Stimulated activated naive CD8-positive, alpha-beta T cell treated with anti-CD3 and anti-CD28 coated beads, Interleukin-15, amount 100 ng/mL, for 72 hours (primary cell): ENCODE data around the gene TBC1D4.

Experiments used
- ATAC-seq: fragments of 150-1000 bp; cut with Tn5 transposase; 2 replicates; pipeline ENCODE4 v1.10.0; 2021; ENCODE audit warnings: mild to moderate bottlenecking, moderate library complexity
- DNase-seq, 2 donors: peaks; one replicate each; pipeline ENCODE4 v3.0.0; 2021 to 2022
- H3K27ac Mint-ChIP-seq, 2 donors: one replicate each; pipeline ENCODE4 v1.8.0; 2022; ENCODE audit warnings: mild to moderate bottlenecking in 2 of 2, mixed read lengths in 2 of 2, moderate library complexity in 2 of 2
- H3K27me3 Mint-ChIP-seq: one replicate; pipeline ENCODE4 v1.8.0; 2022; ENCODE audit warnings: mixed read lengths
- H3K4me1 Mint-ChIP-seq: one replicate; pipeline ENCODE4 v1.8.0; 2022; ENCODE audit warnings: mild to moderate bottlenecking, mixed read lengths
- H3K4me3 Mint-ChIP-seq, 2 donors: one replicate each; pipeline ENCODE4 v1.8.0; 2022; ENCODE audit warnings: mild to moderate bottlenecking in 2 of 2, mixed read lengths in 2 of 2, moderate library complexity in 1 of 2
- H3K9me3 Mint-ChIP-seq, 2 donors: one replicate each; pipeline ENCODE4 v1.8.0; 2022; ENCODE audit warnings: mixed read lengths in 2 of 2

TBC1D4 gene

GRCh38 chr13:75418997-75419396 lies 63.0 kb downstream of the TBC1D4 start:
- Mint-ChIP-seq H3K27ac (no peak overlapping the region), H3K9me3 (no peaks in the 10 kb centered on the region), H3K4me1 (no peaks in the 10 kb centered on the region), H3K4me3 (no peak overlapping the region), H3K27me3 (peaks cover 14% of the 10 kb centered on the region)
- no peak for ATAC-seq
- no peak for DNase-seq

- peaks cover 10% of the 10 kb centered on the region for H3K27me3 Mint-ChIP-seq
- no peaks in the 10 kb centered on the region for H3K4me1 Mint-ChIP-seq
- no peak overlapping the region for H3K27ac Mint-ChIP-seq
- no peak overlapping the region for H3K4me3 Mint-ChIP-seq
- ATAC-seq (no peak), DNase-seq (no peak)
- no peaks in the 10 kb centered on the region for H3K9me3 Mint-ChIP-seq
These were observed 63.7 kb downstream of the TBC1D4 start for GRCh38 chr13:75418186-75418843.

DNA sequence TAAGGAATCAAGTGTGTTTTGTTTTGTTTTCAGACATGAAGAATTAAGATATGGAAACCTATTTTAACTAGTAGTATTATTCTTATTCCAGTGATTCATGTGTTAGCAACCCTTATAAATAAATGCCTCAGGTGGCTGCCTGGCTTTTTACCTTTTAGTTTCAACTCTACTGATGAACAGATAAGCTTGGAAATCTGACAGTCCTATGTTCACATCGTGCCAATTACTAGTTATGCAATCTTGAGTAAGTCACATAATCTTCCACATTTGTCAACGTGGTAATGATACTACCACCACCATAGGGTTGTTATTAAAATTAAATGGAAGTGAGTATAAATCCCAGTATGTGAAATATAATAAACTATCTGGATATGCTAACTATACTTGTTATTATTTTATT lies 64.3 kb downstream of the TBC1D4 start:
- Mint-ChIP-seq H3K4me3 (no peak overlapping the region), H3K9me3 (no peaks in the 10 kb centered on the region), H3K27ac (no peak overlapping the region), H3K27me3 (peaks cover 10% of the 10 kb centered on the region), H3K4me1 (no peaks in the 10 kb centered on the region)
- DNase-seq, result no peak
- no peak for ATAC-seq

DNA sequence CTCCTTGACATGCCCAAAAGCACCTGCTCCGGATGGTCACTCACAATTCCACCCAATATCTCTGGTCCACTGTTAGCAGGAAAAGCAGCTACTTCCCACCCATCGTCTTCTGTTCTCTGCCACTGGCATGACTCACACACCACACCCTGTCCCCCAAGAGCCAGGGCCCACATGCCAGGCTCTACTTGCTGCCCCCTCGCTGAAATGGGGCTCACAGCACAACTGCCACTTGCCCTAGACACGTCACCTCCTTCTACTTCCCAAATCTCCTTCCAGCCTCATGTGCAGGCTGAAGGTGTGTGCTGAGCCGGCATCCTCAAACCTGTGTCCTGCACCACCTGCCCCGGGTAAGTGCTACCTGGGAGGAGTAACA lies 65.0 kb downstream of the TBC1D4 start:
- H3K27ac Mint-ChIP-seq, result peak overlapping the region in 1 of 2 donors; percentile 62
- ATAC-seq (no peak), DNase-seq (no peak)
- H3K9me3 Mint-ChIP-seq, result no peaks in the 10 kb centered on the region
- no peaks in the 10 kb centered on the region for H3K4me1 Mint-ChIP-seq
- peaks cover 10% of the 10 kb centered on the region for H3K27me3 Mint-ChIP-seq
- H3K4me3 Mint-ChIP-seq, result no peak overlapping the region

DNA sequence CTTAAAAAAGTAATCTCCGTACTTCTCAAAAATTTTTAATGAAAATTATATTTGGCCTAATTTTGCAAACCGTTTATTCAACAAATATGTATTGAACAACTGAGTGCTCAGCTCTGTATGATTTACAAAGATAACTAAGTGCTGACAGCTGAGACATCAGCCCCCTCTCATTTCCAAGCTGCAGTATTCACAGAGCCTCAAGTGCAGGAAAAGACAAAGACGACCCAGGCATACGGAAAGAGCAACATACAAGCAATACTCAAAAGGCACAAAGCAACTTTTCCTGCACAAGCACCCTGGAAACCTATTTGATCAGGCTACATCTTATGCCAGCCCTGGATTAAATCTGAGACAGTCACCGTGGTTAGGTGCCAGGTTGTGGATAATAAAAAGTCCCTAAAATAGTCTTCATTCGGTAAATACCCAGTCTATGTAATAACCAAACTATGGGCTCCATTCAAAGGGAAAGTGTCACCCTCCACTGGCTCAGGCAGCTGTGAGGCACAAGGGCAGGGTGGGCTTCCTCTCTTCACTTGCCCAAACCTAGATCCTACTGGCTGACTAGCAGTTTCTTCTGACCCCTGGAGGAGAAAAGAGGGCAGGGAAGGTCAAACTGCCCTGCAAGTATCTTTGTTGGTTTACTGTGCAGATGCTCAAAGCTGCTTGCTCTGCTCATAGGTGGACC lies 65.5 kb downstream of the TBC1D4 start:
- no peak for ATAC-seq
- Mint-ChIP-seq H3K27me3 (peaks cover 10% of the 10 kb centered on the region), H3K27ac (no peak overlapping the region), H3K9me3 (no peaks in the 10 kb centered on the region), H3K4me1 (no peaks in the 10 kb centered on the region), H3K4me3 (no peak overlapping the region)
- no peak for DNase-seq

GRCh38 chr13:75415694-75416093 lies 66.3 kb downstream of the TBC1D4 start:
- Mint-ChIP-seq H3K27me3 (peaks cover 2% of the 10 kb centered on the region), H3K27ac (no peak overlapping the region), H3K9me3 (no peaks in the 10 kb centered on the region), H3K4me3 (no peak overlapping the region), H3K4me1 (no peaks in the 10 kb centered on the region)
- DNase-seq (no peak), ATAC-seq (no peak)

- Mint-ChIP-seq H3K9me3 (no peaks in the 10 kb centered on the region), H3K27me3 (no peaks in the 10 kb centered on the region), H3K4me1 (no peaks in the 10 kb centered on the region), H3K4me3 (no peak overlapping the region), H3K27ac (no peak overlapping the region)
- no peak for DNase-seq
- no peak for ATAC-seq
These were observed 66.8 kb downstream of the TBC1D4 start for GRCh38 chr13:75415171-75415570.

- DNase-seq (no peak), ATAC-seq (no peak)
- Mint-ChIP-seq H3K27ac (no peak overlapping the region), H3K4me1 (no peaks in the 10 kb centered on the region), H3K4me3 (no peak overlapping the region), H3K27me3 (no peaks in the 10 kb centered on the region), H3K9me3 (no peaks in the 10 kb centered on the region)
These were observed 67.7 kb downstream of the TBC1D4 start for GRCh38 chr13:75414036-75414827.

- no peak overlapping the region for H3K4me3 Mint-ChIP-seq
- DNase-seq (no peak), ATAC-seq (no peak)
- H3K27ac Mint-ChIP-seq, result no peak overlapping the region
- H3K27me3 Mint-ChIP-seq, result no peaks in the 10 kb centered on the region
- no peaks in the 10 kb centered on the region for H3K9me3 Mint-ChIP-seq
- no peaks in the 10 kb centered on the region for H3K4me1 Mint-ChIP-seq
These were observed 69.9 kb downstream of the TBC1D4 start for GRCh38 chr13:75411924-75412537.

GRCh38 chr13:75410207-75410606 lies 71.8 kb downstream of the TBC1D4 start:
- ATAC-seq, result no peak
- no peaks in the 10 kb centered on the region for H3K9me3 Mint-ChIP-seq

GRCh38 chr13:75407998-75408397 lies 74.0 kb downstream of the TBC1D4 start:
- no peaks in the 10 kb centered on the region for H3K27me3 Mint-ChIP-seq
- H3K4me3 Mint-ChIP-seq, result no peak overlapping the region
- ATAC-seq, result no peak
- no peak for DNase-seq
- H3K27ac Mint-ChIP-seq, result no peak overlapping the region
- H3K9me3 Mint-ChIP-seq, result no peaks in the 10 kb centered on the region
- no peaks in the 10 kb centered on the region for H3K4me1 Mint-ChIP-seq

More at GRCh38 chr13:75410207-75410606, 71.8 kb downstream of the TBC1D4 start:
- DNase-seq, result no peak
- Mint-ChIP-seq H3K27ac (no peak overlapping the region), H3K27me3 (no peaks in the 10 kb centered on the region), H3K4me3 (no peak overlapping the region), H3K4me1 (no peaks in the 10 kb centered on the region)

- Mint-ChIP-seq H3K27me3 (no peaks in the 10 kb centered on the region), H3K9me3 (no peaks in the 10 kb centered on the region), H3K27ac (no peak overlapping the region), H3K4me1 (no peaks in the 10 kb centered on the region), H3K4me3 (no peak overlapping the region)
- no peak for ATAC-seq
- DNase-seq, result no peak
These were observed 74.5 kb downstream of the TBC1D4 start for GRCh38 chr13:75407473-75407872.

DNA sequence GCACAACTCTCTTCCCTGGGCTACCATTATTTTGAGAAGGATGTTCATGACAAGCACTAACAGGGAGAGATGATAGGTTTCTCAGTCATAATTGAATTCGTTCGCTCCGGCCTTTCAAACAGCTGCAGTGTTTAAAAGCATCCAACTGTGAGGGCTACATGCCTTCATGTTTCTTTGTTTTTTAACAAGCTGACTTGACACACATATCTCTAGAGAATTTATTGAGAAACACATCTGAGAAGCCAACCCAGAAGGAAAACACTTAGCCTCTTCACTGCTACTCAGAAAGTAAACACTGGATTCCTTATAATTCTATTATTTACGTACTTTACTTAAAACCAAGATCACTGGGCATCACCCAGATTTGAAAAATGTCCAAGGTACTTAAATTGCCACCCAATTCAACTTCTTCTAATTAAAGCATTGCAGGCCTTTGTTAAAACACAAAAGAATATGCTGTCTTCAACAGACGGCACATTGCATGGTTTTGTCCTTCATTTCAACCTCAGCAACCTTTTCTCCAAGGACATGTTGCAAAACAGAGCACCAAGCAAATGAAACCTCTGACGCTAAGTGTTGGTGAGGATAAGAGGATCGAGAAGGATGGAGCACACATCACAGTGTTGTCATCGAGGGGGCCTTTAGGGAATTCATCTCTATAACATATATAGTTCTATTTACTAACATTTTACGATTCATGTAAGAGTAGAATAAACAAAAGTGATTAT lies 75.8 kb downstream of the TBC1D4 start:
- no peaks in the 10 kb centered on the region for H3K27me3 Mint-ChIP-seq
- no peaks in the 10 kb centered on the region for H3K4me1 Mint-ChIP-seq
- DNase-seq, result no peak
- no peak for ATAC-seq
- H3K4me3 Mint-ChIP-seq, result no peak overlapping the region
- H3K27ac Mint-ChIP-seq, result no peak overlapping the region
- no peaks in the 10 kb centered on the region for H3K9me3 Mint-ChIP-seq

GRCh38 chr13:75404726-75405125 lies 77.2 kb downstream of the TBC1D4 start:
- no peaks in the 10 kb centered on the region for H3K4me1 Mint-ChIP-seq
- no peaks in the 10 kb centered on the region for H3K9me3 Mint-ChIP-seq
- H3K4me3 Mint-ChIP-seq, result no peak overlapping the region
- H3K27ac Mint-ChIP-seq, result no peak overlapping the region
- ATAC-seq, result no peak
- no peak for DNase-seq
- no peaks in the 10 kb centered on the region for H3K27me3 Mint-ChIP-seq

DNA sequence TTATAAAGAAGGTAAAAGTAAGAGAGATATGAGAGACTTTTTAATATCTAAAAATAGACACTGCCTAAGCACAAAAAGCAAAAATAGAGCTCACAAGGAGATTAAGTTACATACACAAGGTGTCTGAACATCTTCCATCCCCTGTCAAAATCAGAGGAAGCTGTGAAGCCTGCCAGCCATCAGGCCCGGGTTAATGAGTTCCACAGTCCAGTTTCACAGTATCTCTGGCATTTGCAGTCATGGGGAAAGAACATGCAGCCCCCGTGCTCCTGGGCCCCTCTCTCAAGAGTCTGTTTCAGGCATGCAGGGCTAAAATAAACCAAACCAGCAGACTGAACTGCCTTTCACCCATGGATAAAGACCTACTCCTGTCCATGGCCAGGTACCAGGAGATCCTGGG lies 79.2 kb downstream of the TBC1D4 start:
- no peak for ATAC-seq
- Mint-ChIP-seq H3K27ac (no peak overlapping the region), H3K4me1 (no peaks in the 10 kb centered on the region), H3K9me3 (no peaks in the 10 kb centered on the region), H3K27me3 (no peaks in the 10 kb centered on the region), H3K4me3 (no peak overlapping the region)
- DNase-seq, result no peak
